ENCODE measurements around the gene CCT6B.
A peak's percentile ranks its signal among the peaks of the same experiment; 100 is the strongest.
"Not testable (repeated sequence)": the region's sequence is repeated elsewhere in the genome, so short reads cannot be mapped to it uniquely, and the experiment has no call there.

CCT6B gene

GRCh38 chr17:34979650-34980352 is 18.5 kb upstream of the CCT6B start:
- DNase-seq = no peak

GRCh38 chr17:34979153-34979552 is 17.9 kb upstream of the CCT6B start:
- no peak for DNase-seq

- DNase-seq = no peak
These were observed 13.8 kb upstream of the CCT6B start for GRCh38 chr17:34974794-34975785.

- DNase-seq = no peak
These were observed 12.9 kb upstream of the CCT6B start for GRCh38 chr17:34974179-34974578.

GRCh38 chr17:34958438-34958837 is 2.8 kb downstream of the CCT6B start:
- DNase-seq = no peak

GRCh38 chr17:34950780-34951179 is 10.5 kb downstream of the CCT6B start:
- DNase-seq = not testable (repeated sequence)

- no peak for DNase-seq
These were observed 31.0 kb downstream of the CCT6B start for GRCh38 chr17:34930283-34930682.

- no peak for DNase-seq
These were observed 34.6 kb downstream of the CCT6B start for GRCh38 chr17:34926661-34927060.

- no peak for DNase-seq
These were observed 40.6 kb downstream of the CCT6B start for GRCh38 chr17:34920676-34921075.

GRCh38 chr17:34917381-34917780 is 43.9 kb downstream of the CCT6B start:
- DNase-seq = no peak

- no peak for DNase-seq
These were observed 45.1 kb downstream of the CCT6B start for GRCh38 chr17:34916120-34916519.

GRCh38 chr17:34913001-34913400 is 48.3 kb downstream of the CCT6B start:
- DNase-seq = no peak

- no peak for DNase-seq
These were observed 52.2 kb downstream of the CCT6B start for GRCh38 chr17:34909040-34909439.

GRCh38 chr17:34902831-34903547 is 58.3 kb downstream of the CCT6B start:
- no peak for DNase-seq

GRCh38 chr17:34899643-34900291 is 61.5 kb downstream of the CCT6B start:
- DNase-seq = no peak

- no peak for DNase-seq
These were observed 65.9 kb downstream of the CCT6B start for GRCh38 chr17:34895383-34895782.

- DNase-seq = no peak
These were observed 66.3 kb downstream of the CCT6B start for GRCh38 chr17:34894964-34895363.

GRCh38 chr17:34892461-34893249 is 68.6 kb downstream of the CCT6B start:
- peak; percentile 69 for DNase-seq

GRCh38 chr17:34886831-34887230 is 74.4 kb downstream of the CCT6B start:
- DNase-seq = no peak

GRCh38 chr17:34885076-34885475 is 76.2 kb downstream of the CCT6B start:
- no peak for DNase-seq

GRCh38 chr17:34884597-34884996 is 76.7 kb downstream of the CCT6B start:
- DNase-seq = no peak

Data from NCI-H1694 (cell line).